CD4-positive, alpha-beta T cell (primary cell): Measurements from ENCODE around the gene UBR3. TPM values are rescaled to one million over a fixed set of nuclear protein-coding genes. Genes with fewer than 3 reads are reported as not detected.
A peak's percentile ranks its signal among the peaks of the same experiment; 100 is the strongest.
"Not testable (repeated sequence)": the region's sequence is repeated elsewhere in the genome, so short reads cannot be mapped to it uniquely, and the experiment has no call there.

ENCODE experiments used
- ATAC-seq: fragments of 200-7000 bp; cut with Tn5 transposase; one replicate; pipeline ENCODE4 v1.10.0; 2022; ENCODE audit warnings: mild to moderate bottlenecking; ENCODE audit not compliant: poor library complexity
- CTCF ChIA-PET: fragments of 350-600 bp; sonication (Branson Sonifier 250); formaldehyde crosslinking; loops from one replicate; lab custom pipeline; 2021; ENCODE audit warnings: antibody characterized with exemption, inconsistent platforms; lab: Charles Lee
- POLR2A ChIA-PET: fragments of 350-600 bp; sonication (Branson Sonifier 250); formaldehyde crosslinking; loops from one replicate; lab custom pipeline; 2021; ENCODE audit warnings: antibody characterized with exemption, inconsistent platforms; lab: Charles Lee
- DNase-seq, 14 experiments: peaks; one replicate each; pipeline ENCODE4 v3.0.0-alpha.2; 2013 to 2020; ENCODE audit warnings: mixed read lengths in 2 of 14
- H3K27ac ChIP-seq, 2 donors: one replicate each; pipeline versions ENCODE4 v1.5.1 to v1.7.0; 2013; ENCODE audit warnings: low read length in 2 of 2, low read depth in 1 of 2, mild to moderate bottlenecking in 1 of 2
- H3K27me3 ChIP-seq, 2 experiments: 1 replicate in 1 of 2; 2 replicates in 1 of 2; pipeline versions ENCODE4 v1.6.1 to v1.7.0; 2013; ENCODE audit warnings: low read length in 2 of 2, control low read depth in 1 of 2, mild to moderate bottlenecking in 1 of 2, moderate library complexity in 1 of 2; ENCODE audit not compliant: insufficient read depth in 2 of 2, control insufficient read depth in 1 of 2
- H3K36me3 ChIP-seq: one replicate; pipeline ENCODE4 v1.6.1; 2013; ENCODE audit warnings: low read length, control low read depth; ENCODE audit not compliant: insufficient read depth
- H3K4me1 ChIP-seq: one replicate; pipeline ENCODE4 v1.6.1; 2013; ENCODE audit warnings: low read length, control low read depth; ENCODE audit not compliant: insufficient read depth
- H3K4me3 ChIP-seq: one replicate; pipeline ENCODE4 v1.5.1; 2013; ENCODE audit warnings: mild to moderate bottlenecking, low read length, moderate library complexity
- H3K9me3 ChIP-seq, 2 experiments: 1 replicate in 1 of 2; 2 replicates in 1 of 2; pipeline versions ENCODE4 v1.6.1 to v1.7.0; 2013; ENCODE audit warnings: low read length in 2 of 2, mild to moderate bottlenecking in 2 of 2, control low read depth in 1 of 2, moderate library complexity in 1 of 2; ENCODE audit not compliant: control insufficient read depth in 1 of 2, insufficient read depth in 1 of 2
- H3K27ac Mint-ChIP-seq: one replicate; pipeline ENCODE4 v1.8.0; 2020; ENCODE audit warnings: mixed read lengths
- H3K27me3 Mint-ChIP-seq: one replicate; pipeline ENCODE4 v1.8.0; 2021; ENCODE audit warnings: mixed read lengths
- H3K36me3 Mint-ChIP-seq: one replicate; pipeline ENCODE4 v1.8.0; 2021; ENCODE audit warnings: low read depth, mixed read lengths
- H3K4me1 Mint-ChIP-seq: one replicate; pipeline ENCODE4 v1.8.0; 2021; ENCODE audit warnings: low read depth, mixed read lengths
- H3K4me3 Mint-ChIP-seq: one replicate; pipeline ENCODE4 v1.8.0; 2020; ENCODE audit warnings: mild to moderate bottlenecking, mixed read lengths
- H3K9me3 Mint-ChIP-seq: one replicate; pipeline ENCODE4 v1.8.0; 2020; ENCODE audit warnings: mixed read lengths
- CTCF ChIP-seq: fragments of 200-600 bp; IDR thresholded peaks from one replicate; pipeline ENCODE4 v1.8.0; 2022; ENCODE audit warnings: antibody characterized with exemption, mild to moderate bottlenecking
- intact Hi-C, 2 experiments: fragments of 100-400 bp; cut with DNase I in 1 of 2; cut with micrococcal nuclease in 1 of 2; formaldehyde crosslinking; loops; one replicate each; pipeline versions ENCODE4 v1.15.1 to v1.9.0; 2023 to 2025; cut with DNase I, micrococcal nuclease
- total RNA-seq, 174 experiments: library from RNA in 2 of 174; stranded (reverse) in 2 of 174; gene quantifications; one replicate each; pipeline ENCODE4 v1.2.3 and lab custom pipeline; 2021 to 2026

UBR3 gene
- total RNA-seq, 2 experiments from 2014 or later = 32.1 to 35.2 TPM

GRCh38 chr2:169815849-169816248 is 11.4 kb upstream of the UBR3 start:
- DNase-seq (no peak), ATAC-seq (no peak)
- H3K36me3 ChIP-seq = peaks cover 74% of the 10 kb centered on the region
- ChIA-PET POLR2A (interaction anchor here (1.1 to 1.3 kb wide), 2 partner anchors 9 to 11 kb away, joined by 4 to 5 read pairs; partner anchors contain the start of genes METTL5 and UBR3), CTCF (interaction anchor here (4.6 kb wide), 1 partner anchor 8 kb away, joined by 21 read pairs; the partner anchor contains the start of gene METTL5)
- H3K36me3 Mint-ChIP-seq = peaks cover 93% of the 10 kb centered on the region
- intact Hi-C loops = no loop called here
- peaks cover 0 to 4% of the 10 kb centered on the region in 2 experiments for H3K9me3 ChIP-seq
- H3K27me3 ChIP-seq = no peaks in the 10 kb centered on the region
- no peak for TF ChIP-seq CTCF
- H3K9me3 Mint-ChIP-seq = no peaks in the 10 kb centered on the region
- H3K27ac Mint-ChIP-seq = peak overlapping the region; percentile 33
- no peaks in the 10 kb centered on the region for H3K4me1 ChIP-seq
- H3K27me3 Mint-ChIP-seq = no peaks in the 10 kb centered on the region
- peaks cover 14% of the 10 kb centered on the region for H3K4me1 Mint-ChIP-seq
- H3K4me3 Mint-ChIP-seq = no peak overlapping the region
- no peak overlapping the region for H3K4me3 ChIP-seq
- H3K27ac ChIP-seq = no peak overlapping the region

GRCh38 chr2:169816961-169817360 is 10.3 kb upstream of the UBR3 start:
- POLR2A ChIA-PET, H3K9me3 Mint-ChIP-seq, DNase-seq, intact Hi-C loops, ATAC-seq, H3K27me3 Mint-ChIP-seq, H3K27ac ChIP-seq, H3K27me3 ChIP-seq, H3K4me3 Mint-ChIP-seq, H3K4me3 ChIP-seq, H3K4me1 ChIP-seq, CTCF ChIA-PET, H3K9me3 ChIP-seq: not testable (repeated sequence)
- Mint-ChIP-seq H3K27ac (peak overlapping the region; percentile 33), H3K4me1 (peaks cover 24% of the 10 kb centered on the region), H3K36me3 (peaks cover 92% of the 10 kb centered on the region)
- peaks cover 68% of the 10 kb centered on the region for H3K36me3 ChIP-seq

GRCh38 chr2:169817369-169817768 is 9.9 kb upstream of the UBR3 start:
- not testable (repeated sequence) for ATAC-seq
- POLR2A ChIA-PET = interaction anchor here (1.1 kb wide), 1 partner anchor 10 kb away, joined by 3 read pairs; the partner anchor contains the start of gene UBR3

GRCh38 chr2:169818241-169818640 is 9.0 kb upstream of the UBR3 start:
- H3K27me3 ChIP-seq = no peaks in the 10 kb centered on the region
- H3K36me3 Mint-ChIP-seq = peaks cover 92% of the 10 kb centered on the region
- H3K27ac ChIP-seq = no peak overlapping the region
- DNase-seq (no peak), ATAC-seq (no peak)
- peaks cover 12% of the 10 kb centered on the region for H3K4me1 ChIP-seq
- H3K4me3 ChIP-seq = no peak overlapping the region
- H3K4me1 Mint-ChIP-seq = peaks cover 37% of the 10 kb centered on the region
- peak overlapping the region; percentile 37 for H3K27ac Mint-ChIP-seq
- H3K4me3 Mint-ChIP-seq = no peak overlapping the region
- peaks cover 59% of the 10 kb centered on the region for H3K36me3 ChIP-seq
- ChIA-PET CTCF (no interaction called here), POLR2A (interaction anchor here (0.8 to 1.2 kb wide), 3 partner anchors 9 to 19 kb away, joined by 3 read pairs; partner anchors contain the start of genes SSB and UBR3)
- intact Hi-C loops = loop anchor here in 1 of 2 experiments (2.0 kb wide), 1 partner anchor 15 kb away; no protein-coding TSS in a partner anchor
- peaks cover 0 to 4% of the 10 kb centered on the region in 2 experiments for H3K9me3 ChIP-seq
- H3K9me3 Mint-ChIP-seq = no peaks in the 10 kb centered on the region
- TF ChIP-seq CTCF = no peak
- H3K27me3 Mint-ChIP-seq = no peaks in the 10 kb centered on the region

More at GRCh38 chr2:169817369-169817768, 9.9 kb upstream of the UBR3 start:
- intact Hi-C loops, DNase-seq, H3K9me3 Mint-ChIP-seq, H3K27ac Mint-ChIP-seq, H3K27me3 ChIP-seq, H3K4me1 ChIP-seq, H3K9me3 ChIP-seq, H3K4me3 Mint-ChIP-seq, H3K27me3 Mint-ChIP-seq, CTCF ChIA-PET, H3K4me3 ChIP-seq, H3K27ac ChIP-seq: not testable (repeated sequence)
- H3K36me3 Mint-ChIP-seq = peaks cover 92% of the 10 kb centered on the region
- H3K36me3 ChIP-seq = peaks cover 64% of the 10 kb centered on the region
- H3K4me1 Mint-ChIP-seq = peaks cover 28% of the 10 kb centered on the region
